CD4-positive, alpha-beta T cell treated with Interferon alpha-2 for 1 hour (primary cell): Measurements from ENCODE around the gene KHK.
"Not testable (repeated sequence)": the region's sequence is repeated elsewhere in the genome, so short reads cannot be mapped to it uniquely, and the experiment has no call there.

Experiments used
- DNase-seq, 2 donors: peaks; one replicate each; pipeline ENCODE4 v3.0.0-alpha.2; 2020 to 2022

Gene KHK

DNA sequence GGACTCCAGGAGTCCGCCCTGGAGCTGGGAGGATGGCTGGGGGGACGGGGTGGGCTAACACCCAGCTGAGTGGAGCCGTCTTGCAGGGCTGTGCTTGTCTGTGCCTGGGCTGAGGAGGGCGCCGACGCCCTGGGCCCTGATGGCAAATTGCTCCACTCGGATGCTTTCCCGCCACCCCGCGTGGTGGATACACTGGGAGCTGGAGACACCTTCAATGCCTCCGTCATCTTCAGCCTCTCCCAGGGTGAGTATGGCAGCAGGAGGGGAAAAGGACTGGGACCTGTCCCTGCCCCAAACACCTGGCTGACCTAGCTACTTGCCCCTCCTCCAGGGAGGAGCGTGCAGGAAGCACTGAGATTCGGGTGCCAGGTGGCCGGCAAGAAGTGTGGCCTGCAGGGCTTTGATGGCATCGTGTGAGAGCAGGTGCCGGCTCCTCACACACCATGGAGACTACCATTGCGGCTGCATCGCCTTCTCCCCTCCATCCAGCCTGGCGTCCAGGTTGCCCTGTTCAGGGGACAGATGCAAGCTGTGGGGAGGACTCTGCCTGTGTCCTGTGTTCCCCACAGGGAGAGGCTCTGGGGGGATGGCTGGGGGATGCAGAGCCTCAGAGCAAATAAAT, 12.9 kb downstream of the KHK start:
- DNase-seq, result no peak

DNA sequence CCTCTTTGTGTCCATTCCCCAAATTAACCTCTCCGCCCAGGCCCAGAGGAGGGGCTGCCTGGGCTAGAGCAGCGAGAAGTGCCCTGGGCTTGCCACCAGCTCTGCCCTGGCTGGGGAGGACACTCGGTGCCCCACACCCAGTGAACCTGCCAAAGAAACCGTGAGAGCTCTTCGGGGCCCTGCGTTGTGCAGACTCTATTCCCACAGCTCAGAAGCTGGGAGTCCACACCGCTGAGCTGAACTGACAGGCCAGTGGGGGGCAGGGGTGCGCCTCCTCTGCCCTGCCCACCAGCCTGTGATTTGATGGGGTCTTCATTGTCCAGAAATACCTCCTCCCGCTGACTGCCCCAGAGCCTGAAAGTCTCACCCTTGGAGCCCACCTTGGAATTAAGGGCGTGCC, 13.5 kb downstream of the KHK start:
- no peak for DNase-seq

DNA sequence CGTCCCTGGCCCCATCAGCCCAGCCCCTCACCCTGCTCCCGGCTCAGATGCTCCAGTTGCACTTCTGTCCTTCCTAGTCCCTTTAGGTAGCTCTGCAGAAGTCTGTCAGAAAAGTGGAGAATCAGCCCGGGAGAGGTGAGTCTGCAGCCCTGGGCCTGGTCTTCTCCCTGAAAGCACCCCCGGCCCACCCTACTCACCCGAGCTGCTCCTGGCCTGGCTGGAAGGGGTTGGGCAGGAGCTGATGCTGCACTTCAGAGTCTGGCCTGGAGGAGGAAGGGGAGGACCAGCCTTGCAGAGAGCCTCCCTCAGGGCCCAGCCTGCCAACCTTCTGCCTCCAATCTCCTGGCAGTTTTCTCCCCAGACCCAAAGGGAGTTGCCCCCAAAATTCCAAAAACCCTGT, 15.8 kb downstream of the KHK start:
- DNase-seq, result no peak

DNA sequence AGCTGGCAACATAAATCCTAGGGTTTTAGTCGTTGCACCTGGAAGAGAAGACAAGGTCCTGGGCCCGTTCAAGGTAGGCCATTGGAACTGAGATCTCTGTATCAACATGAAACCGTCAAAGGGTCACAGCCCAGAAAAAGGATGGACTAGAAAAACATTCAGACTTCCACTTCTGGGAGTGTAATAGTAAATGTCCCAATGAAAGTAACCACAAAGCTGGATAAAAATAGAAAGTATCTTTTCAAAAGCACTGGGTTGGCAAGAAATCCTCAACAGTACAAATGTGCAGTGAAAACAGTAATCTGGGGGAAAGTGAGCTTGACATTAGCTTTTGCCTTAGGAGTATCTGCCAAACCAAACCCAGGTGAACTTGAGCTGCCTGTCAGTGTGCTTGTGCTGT, 19.4 kb downstream of the KHK start:
- DNase-seq, result no peak

DNA sequence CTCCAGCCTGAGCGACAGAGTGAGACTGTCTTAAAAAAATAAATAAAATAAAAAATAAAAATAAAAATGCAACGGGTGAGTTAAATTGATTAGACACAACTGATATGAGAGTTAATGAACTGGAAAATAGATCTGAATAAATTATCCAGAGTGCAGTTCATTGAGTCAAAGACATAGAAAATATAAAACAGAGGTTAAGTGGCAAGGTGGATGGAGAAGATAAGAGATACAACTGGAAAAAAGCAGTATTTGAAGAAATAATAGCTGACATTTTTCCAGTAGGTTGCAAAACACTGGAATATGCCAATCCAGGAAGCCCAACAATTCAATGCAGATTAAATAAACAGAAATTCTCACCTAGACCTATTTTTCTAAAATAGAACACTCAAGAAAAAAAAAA, 21.6 kb downstream of the KHK start:
- no peak for DNase-seq

DNA sequence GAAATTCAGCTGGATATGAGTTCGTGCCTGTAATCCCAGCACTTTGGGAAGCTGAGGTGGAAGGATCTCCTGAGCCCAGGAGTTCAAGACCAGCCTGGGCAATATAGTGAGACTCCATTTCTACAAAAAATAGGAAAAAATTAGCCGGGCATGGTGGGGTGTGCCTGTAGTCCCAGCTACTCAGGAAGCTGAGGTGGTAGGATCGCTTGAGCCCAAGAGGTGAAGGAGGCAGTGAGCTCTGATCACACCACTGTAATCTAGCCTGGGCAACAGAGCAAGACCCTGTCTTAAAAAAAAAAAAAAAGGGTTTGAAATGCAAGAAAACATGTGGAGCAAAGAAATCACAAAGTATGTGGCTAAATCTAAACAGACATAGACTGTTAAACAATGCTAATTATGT, 22.5 kb downstream of the KHK start:
- DNase-seq, result no peak

DNA sequence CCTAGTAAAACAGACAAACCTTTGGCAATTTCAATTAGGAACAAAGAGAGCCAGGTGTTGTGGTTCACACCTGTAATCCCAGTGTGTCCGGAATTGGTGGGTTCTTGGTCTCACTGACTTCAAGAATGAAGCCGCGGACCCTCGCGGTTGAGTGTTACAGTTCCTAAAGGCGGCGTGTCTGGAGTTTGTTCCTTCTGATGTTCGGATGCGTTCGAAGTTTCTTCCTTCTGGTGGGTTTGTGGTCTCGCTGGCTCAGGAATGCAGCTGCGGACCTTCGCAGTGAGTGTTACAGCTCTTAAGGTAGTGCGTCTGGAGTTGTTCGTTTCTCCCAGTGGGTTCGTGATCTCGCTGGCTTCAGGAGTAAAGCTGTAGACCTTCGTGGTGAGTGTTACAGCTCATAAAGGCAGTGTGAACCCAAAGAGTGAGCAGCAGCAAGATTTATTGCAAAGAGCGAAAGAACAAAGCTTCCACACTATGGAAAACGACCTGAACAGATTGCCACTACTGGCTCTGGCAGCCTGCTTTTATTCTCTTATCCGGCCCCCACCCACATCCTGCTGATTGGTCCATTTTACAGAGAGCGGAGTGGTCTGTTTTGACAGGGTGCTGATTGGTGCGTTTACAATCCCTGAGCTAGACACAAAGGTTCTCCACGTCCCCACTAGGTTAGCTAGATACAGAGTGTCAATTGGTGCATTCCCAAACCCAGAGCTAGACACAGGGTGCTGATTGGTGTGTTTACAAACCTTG, 24.2 kb downstream of the KHK start:
- not testable (repeated sequence) for DNase-seq

DNA sequence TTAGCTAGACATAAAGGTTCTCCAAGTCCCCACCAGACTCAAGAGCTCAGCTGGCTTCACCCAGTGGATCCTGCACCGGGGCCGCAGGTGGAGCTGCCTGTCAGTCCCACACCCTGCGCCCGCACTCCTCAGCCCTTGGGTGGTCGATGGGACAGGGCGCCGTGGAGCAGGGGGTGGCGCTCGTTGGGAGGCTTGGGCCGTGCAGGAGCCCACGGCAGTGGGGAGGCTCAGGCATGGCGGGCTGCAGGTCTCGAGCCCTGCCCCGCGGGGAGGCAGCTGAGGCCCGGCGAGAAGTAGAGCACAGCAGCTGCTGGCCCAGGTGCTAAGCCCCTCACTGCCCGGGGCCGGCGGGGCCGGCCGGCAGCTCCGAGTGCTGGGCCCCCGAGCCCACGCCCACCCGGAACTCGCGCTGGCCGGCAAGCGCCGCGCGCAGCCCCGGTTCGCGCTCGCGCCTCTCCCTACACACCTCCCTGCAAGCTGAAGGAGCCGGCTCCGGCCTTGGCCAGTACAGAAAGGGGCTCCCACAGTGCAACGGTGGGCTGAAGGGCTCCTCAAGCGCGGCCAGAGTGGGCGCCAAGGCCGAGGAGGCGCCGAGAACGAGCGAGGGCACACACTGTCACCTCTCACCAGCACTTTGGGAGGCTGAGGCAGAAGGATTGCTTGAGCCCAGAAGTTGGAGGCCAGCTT, 25.0 kb downstream of the KHK start:
- DNase-seq, result not testable (repeated sequence)

DNA sequence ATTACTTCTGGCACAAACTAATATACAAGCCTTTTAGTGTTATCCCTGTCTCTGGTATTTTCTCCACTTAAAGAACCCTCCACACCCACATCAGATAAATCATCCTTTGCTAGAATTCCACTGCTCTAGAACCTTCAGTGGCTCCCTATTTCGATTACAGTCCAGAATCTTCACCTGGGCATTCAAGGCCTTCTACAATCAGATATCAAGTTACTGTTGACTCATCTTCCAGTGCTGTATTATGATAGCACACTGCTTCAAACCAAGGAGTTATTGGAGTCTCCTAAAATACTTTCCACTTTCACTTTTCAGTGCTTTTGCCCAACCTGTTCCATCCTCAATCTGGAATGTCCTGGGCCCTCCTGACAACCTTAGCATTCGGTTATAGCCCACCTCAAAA, 28.9 kb downstream of the KHK start:
- no peak for DNase-seq

DNA sequence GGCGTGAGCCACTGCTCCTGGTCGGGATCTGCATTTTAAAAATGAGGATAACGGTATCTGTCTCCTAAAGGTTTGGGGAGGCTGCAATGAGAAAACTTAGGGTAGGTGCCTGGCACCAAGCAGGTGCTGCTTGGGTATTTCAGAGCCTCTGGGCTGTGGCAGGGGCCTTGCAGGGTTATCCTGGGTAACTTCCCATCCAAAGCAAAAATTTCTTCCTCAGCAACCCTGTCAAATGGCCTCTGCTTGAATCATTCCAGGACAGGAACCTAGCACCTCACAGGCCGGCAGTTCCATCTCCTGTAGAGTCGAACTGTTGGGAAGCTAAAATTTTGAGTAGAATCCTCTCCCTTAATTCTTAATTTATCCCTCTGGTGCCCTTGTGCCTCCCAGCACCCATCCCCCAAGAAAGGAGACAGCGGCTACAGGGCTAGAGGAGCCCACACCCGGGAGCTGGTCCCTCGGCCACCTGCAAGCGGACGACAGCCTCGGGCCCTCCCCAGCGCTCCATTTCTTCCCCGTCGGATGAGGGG, 31.5 kb downstream of the KHK start:
- no peak for DNase-seq

DNA sequence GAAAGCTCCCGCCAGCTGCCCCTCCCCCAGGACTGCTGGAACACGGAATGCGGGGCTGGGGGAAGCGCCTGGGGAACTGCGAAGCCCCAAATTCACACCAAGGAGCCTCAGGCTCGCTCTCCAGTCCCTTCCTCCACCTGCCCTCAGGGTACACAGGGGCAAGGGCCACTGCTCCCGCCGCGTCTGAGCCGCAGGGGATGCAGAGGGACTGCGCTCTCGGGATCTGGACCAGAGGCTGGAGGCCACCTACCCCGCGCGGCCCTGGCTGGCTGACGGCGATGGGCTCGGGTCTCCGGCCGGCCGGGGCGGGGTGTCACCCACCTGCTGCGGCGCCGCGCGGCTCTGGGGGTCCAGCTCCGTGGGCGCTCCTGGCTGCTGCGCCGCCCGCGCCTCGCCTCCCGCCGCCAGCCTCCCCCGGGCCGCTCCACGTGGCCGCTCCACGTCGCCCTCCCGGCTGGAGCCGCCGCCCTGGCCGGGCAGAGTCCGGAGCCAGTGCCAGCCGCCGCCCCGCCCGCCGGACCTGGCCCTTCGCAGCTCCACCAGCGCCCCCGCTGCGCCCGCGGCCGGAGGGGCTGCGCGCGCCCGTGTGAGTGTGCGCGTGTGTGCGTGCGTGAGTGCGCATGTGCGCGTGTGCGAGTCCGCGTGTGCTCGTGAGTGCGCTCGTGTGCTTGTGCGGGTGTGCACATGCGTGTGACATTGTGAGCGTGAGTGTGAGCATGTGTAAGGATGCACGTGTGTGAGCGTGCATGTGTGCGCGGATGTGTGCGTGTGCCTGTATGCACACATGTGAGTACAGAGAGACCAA, 32.2 kb downstream of the KHK start, which contains the start of gene CGREF1:
CGREF1 (minus strand) TSS at position 604 of the 805 bp plus-strand sequence. CDS start 14,762 bp downstream, outside the sequence.
- peak in 1 of 2 donors; percentile 18 for DNase-seq

DNA sequence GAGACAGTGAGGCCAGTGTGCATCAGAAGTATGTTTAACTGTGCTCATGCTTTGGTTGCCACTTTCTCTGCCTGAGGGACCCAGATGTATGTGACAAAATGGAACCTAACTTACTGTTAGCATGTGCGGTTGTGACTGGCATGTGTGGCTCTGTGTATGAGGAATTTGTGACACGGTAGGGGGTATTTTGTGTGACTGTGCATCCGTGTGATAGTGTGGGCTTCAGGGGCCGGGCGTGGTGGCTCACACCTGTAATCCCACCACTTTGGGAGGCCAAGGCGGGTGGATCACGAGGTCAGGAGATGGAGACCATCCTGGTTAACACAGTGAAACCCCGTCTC, 32.7 kb downstream of the KHK start:
- DNase-seq, result not testable (repeated sequence)

DNA sequence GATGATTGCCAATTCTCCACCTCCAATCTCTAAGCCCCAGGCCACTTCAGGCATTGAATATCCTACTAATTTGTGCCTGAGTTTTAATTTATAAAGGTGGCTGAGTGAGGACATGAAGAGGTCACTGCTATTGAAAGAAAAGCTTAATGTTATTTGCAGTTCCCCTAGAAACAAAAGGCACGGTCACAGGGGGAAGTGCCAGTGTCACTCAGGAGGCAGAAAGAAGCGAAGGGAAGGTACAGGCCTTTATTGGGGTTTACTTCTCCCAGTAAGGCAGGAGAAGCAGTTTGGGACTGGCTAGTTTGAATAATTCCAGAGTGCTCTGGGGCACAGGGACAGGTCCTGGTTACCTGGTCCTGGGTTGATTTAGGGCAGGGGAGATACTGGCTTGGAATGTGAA, 35.3 kb downstream of the KHK start:
- no peak for DNase-seq

DNA sequence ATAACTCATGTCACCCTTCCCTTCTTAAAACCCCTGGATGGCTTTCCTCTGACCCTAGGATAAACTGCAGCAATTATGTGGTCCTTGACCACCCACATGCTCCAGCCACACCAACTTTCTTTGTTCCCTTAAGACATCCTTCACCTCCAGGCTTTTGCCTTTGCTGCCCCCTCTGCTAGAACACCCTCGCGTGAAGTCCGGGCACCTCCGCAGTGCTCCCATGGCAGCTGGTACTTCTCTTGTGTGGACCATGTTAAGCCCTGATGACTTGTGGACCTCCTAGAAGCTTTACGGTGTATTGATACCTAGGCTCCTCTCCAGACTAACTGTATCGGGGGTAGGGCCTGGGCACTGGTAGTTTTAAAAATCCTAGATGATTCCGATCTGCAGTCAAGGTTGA, 36.2 kb downstream of the KHK start:
- DNase-seq, result no peak

DNA sequence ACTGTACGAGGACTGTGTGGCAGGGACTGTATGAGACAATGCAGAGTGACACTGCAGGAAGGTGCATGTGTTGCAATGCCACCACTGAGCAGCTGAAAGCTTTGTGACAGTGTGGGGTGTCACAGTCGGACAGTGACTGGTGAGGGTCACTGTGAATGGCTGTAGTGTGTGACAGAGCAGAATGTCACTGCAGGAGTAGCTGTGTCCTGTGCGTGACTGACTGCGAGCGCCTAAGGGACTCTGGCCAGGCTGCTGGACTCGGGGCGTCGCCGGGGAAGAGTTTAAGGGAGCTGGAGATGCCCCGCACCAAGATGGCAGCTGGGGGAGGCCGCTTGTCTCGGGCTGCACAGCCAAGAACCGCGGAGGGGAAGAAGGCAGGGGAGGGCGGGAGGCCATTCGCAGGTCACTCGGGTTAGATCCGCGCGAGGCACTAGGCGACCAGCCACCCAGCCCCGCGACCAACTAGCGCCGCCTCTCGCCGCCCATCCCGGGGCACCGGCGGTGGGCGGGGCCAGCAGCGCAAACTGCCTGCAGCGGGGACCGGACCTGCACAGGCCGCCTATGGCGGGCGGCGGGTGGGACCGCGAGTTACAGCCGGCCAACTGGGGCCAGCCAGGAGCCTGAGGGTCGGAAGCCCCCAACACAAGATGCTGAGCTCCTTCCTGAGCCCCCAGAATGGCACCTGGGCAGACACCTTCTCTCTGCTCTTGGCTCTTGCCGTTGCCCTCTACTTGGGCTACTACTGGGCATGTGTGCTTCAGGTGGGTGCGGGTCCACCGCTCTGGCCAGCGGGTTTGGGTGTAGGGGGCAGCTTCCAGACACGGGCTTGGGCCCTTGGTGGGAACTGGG, 37.0 kb downstream of the KHK start, which contains the start of gene ABHD1:
ABHD1 (plus strand) TSS at position 514 of the 849 bp plus-strand sequence; CDS start at position 648, 134 bp downstream.
- peak; percentile 67 to 80 for DNase-seq

DNA sequence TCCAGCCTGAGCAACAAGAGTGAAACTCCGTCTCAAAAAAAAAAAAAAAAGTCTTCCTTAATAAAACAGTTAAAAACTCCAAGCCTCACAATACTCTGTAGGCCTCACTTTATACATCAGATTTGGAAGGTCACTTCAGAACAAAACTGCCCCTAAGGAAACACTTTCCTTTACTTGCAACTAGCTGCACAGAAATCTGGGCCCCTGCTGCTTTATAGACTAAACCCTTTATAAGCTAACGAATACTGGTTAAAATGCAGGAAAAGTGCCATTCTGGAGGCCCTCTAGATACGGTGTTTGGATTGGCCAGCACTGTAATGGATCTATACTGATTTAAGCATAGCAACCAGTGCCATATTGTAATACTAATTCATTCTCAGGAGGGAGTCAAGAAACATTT, 38.5 kb downstream of the KHK start:
- no peak for DNase-seq

DNA sequence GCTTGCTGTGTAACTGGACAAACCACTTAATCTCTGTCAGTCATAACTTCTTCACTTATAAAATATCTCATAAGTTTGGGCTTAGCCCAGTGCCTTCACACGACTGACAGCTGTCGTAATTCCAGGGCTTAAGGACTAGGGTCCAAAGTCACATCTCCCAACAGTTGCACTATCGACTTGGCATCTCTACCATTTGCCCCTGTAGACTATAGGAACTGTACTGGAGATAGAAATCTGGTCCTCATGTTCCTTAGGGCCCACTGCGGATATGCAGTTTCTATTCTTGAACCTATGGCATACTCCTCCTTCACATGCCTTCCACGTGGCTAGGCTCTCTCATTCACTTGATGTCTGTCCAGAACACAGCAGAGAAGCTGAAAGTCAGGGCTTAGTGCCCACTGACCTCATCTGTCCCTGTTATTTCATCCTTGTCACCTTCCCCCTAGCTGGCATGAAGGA, 39.7 kb downstream of the KHK start:
- no peak for DNase-seq

DNA sequence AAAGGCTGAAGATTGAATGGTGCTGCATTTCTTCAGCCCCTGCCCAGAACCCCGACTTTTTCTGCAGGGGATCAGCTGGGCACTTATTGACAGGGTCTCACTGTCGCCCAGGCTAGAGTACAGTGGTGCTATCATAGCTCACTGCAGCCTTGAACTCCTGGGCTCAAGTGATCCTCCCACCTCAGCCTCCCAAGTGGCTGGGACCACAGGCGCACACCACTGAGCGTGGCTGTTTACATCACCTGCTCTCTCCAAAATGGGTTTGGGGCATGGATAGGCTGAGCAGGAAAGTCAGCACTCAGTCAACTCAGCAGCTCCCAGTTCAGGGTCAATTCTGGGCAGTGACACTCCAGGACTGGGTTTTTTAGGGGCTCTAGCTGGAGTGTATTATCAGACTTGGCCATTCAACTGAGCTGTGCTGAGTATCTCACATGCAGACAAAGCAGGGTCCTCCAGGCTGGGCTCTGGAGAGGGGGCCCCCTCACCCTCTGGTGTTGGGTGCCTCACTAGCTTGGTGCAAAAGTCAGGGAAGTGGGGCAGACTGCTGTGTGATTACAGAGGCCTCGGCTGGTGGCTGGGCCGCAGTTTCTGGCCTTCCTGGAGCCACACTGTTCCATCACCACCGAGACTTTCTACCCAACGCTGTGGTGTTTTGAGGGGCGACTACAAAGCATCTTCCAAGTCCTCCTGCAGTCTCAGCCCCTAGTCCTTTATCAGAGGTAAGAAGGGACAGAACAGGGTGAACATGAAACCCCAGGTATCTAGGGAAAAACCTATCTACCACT, 41.5 kb downstream of the KHK start:
- no peak for DNase-seq

DNA sequence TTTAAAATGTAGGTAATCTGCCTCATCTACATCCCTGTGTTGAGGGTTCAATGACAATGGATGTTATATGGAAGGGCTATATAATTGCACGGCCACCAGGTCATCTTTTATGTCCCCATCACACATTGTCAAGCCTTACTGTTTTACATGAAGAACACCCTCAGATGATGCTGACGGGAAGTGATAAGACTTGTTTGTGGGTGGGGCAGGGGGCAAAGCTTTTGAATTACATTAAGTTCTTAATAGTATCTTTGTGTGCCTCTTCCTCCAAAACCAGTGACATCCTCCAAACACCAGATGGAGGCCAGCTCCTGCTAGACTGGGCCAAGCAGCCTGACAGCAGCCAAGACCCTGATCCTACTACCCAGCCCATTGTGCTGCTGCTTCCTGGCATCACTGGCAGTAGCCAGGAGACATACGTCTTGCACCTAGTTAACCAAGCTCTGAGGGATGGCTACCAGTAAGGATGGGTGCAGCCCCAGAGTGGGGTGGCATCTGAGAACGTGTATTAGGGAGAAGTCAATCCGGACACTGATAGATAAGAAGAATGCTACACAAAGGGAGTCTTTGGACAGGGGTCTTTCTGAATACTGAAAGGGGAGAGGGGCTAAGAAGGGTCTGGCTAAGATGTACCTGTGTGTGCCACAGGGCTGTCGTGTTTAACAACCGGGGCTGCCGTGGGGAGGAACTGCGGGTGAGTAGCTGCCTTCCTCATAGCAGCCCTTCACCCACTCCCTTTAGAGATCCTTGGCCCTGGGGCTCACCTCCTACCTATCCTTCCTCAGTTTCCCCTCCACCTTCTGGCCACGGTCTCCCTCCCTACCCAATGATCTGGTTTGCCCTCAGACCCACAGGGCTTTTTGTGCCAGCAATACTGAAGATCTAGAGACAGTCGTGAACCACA, 42.3 kb downstream of the KHK start:
- no peak for DNase-seq

DNA sequence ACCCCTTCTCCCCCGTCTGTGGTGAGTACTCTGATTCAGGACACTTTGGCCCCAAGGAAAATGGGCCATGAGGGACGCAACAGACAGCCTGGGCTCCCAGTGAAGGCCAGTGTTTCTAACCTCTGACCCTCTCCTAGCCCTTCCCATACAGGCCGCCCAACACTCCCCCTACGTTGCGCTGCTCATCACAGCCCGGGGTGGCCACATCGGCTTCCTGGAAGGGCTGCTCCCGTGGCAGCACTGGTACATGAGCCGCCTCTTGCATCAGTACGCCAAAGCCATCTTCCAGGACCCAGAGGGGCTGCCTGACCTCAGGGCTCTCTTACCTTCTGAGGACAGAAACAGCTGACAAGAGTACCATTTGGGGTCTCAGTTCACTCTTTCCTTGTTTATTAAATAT, 43.8 kb downstream of the KHK start:
- no peak for DNase-seq
